ENCODE results near the gene IGSF10.

IGSF10 gene

DNA sequence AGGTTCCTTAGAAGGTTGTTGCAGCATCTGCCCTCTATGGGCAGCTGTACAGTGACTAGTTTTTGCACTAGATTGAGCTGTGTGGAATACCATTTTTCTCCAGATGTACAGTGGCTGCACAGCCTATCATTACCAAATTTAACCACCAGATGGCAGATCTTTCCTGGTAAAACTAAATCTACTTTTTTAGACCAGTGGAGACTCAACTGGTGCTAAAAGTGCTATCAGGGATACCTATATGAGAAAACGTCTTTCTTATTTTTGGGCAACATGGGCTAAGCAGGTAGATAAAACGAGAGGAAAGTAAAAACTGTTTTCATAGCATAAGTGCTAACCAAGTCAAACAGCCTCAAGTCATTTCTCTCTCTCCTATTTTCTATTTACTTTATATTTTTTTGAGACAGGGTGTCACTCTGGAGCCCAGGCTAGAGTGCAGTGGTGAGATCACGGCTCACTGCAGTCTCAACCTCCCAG lies 21.2 kb downstream of the IGSF10 start:
- no peaks in the 10 kb centered on the region for H3K36me3 ChIP-seq (ENCODE audit: control insufficient read depth in 1 of 2, insufficient read depth in 2 of 2, low read length in 2 of 2)
- H3K4me1 ChIP-seq (ENCODE audit: control insufficient read depth in 1 of 2, insufficient read depth in 2 of 2, low read length in 2 of 2): no peaks in the 10 kb centered on the region
- no peaks in the 10 kb centered on the region for H3K9me3 ChIP-seq (ENCODE audit: control insufficient read depth in 1 of 2, low read length in 2 of 2)
- H3K4me3 ChIP-seq (ENCODE audit: low read depth in 1 of 2, low read length in 2 of 2): no peak overlapping the region
- H3K27ac ChIP-seq (ENCODE audit: low read depth, low read length): no peak overlapping the region
- no peak overlapping the region for H3K9ac ChIP-seq (ENCODE audit: low read depth in 1 of 2, low read length in 2 of 2)
- H3K27me3 ChIP-seq (ENCODE audit: control insufficient read depth in 1 of 2, insufficient read depth in 2 of 2, low read length in 2 of 2): no peaks in the 10 kb centered on the region

GRCh38 chr3:151437906-151438305 lies 23.0 kb downstream of the IGSF10 start:
- no peaks in the 10 kb centered on the region for H3K4me1 ChIP-seq (ENCODE audit: control insufficient read depth in 1 of 2, insufficient read depth in 2 of 2, low read length in 2 of 2)
- no peak overlapping the region for H3K9ac ChIP-seq (ENCODE audit: low read depth in 1 of 2, low read length in 2 of 2)
- H3K36me3 ChIP-seq (ENCODE audit: control insufficient read depth in 1 of 2, insufficient read depth in 2 of 2, low read length in 2 of 2): no peaks in the 10 kb centered on the region
- H3K27ac ChIP-seq (ENCODE audit: low read depth, low read length): no peak overlapping the region
- H3K4me3 ChIP-seq (ENCODE audit: low read depth in 1 of 2, low read length in 2 of 2): no peak overlapping the region
- no peaks in the 10 kb centered on the region for H3K27me3 ChIP-seq (ENCODE audit: control insufficient read depth in 1 of 2, insufficient read depth in 2 of 2, low read length in 2 of 2)
- no peaks in the 10 kb centered on the region for H3K9me3 ChIP-seq (ENCODE audit: control insufficient read depth in 1 of 2, low read length in 2 of 2)

- no peaks in the 10 kb centered on the region for H3K36me3 ChIP-seq (ENCODE audit: control insufficient read depth in 1 of 2, insufficient read depth in 2 of 2, low read length in 2 of 2)
- no peak overlapping the region for H3K4me3 ChIP-seq (ENCODE audit: low read depth in 1 of 2, low read length in 2 of 2)
- H3K9ac ChIP-seq (ENCODE audit: low read depth in 1 of 2, low read length in 2 of 2): no peak overlapping the region
- H3K9me3 ChIP-seq (ENCODE audit: control insufficient read depth in 1 of 2, low read length in 2 of 2): no peaks in the 10 kb centered on the region
- no peaks in the 10 kb centered on the region for H3K27me3 ChIP-seq (ENCODE audit: control insufficient read depth in 1 of 2, insufficient read depth in 2 of 2, low read length in 2 of 2)
- no peak overlapping the region for H3K27ac ChIP-seq (ENCODE audit: low read depth, low read length)
- H3K4me1 ChIP-seq (ENCODE audit: control insufficient read depth in 1 of 2, insufficient read depth in 2 of 2, low read length in 2 of 2): no peaks in the 10 kb centered on the region
These were observed 24.0 kb downstream of the IGSF10 start for GRCh38 chr3:151436675-151437446.

- Histone ChIP-seq H3K27me3 (ENCODE audit: control insufficient read depth in 1 of 2, insufficient read depth in 2 of 2, low read length in 2 of 2) (no peaks in the 10 kb centered on the region), H3K4me3 (ENCODE audit: low read depth in 1 of 2, low read length in 2 of 2) (no peak overlapping the region), H3K9ac (ENCODE audit: low read depth in 1 of 2, low read length in 2 of 2) (no peak overlapping the region), H3K9me3 (ENCODE audit: control insufficient read depth in 1 of 2, low read length in 2 of 2) (no peaks in the 10 kb centered on the region), H3K27ac (ENCODE audit: low read depth, low read length) (no peak overlapping the region), H3K36me3 (ENCODE audit: control insufficient read depth in 1 of 2, insufficient read depth in 2 of 2, low read length in 2 of 2) (no peaks in the 10 kb centered on the region), H3K4me1 (ENCODE audit: control insufficient read depth in 1 of 2, insufficient read depth in 2 of 2, low read length in 2 of 2) (no peaks in the 10 kb centered on the region)
These were observed 26.5 kb downstream of the IGSF10 start for GRCh38 chr3:151434151-151434890.

- Histone ChIP-seq H3K36me3 (ENCODE audit: control insufficient read depth in 1 of 2, insufficient read depth in 2 of 2, low read length in 2 of 2) (no peaks in the 10 kb centered on the region), H3K4me3 (ENCODE audit: low read depth in 1 of 2, low read length in 2 of 2) (no peak overlapping the region), H3K4me1 (ENCODE audit: control insufficient read depth in 1 of 2, insufficient read depth in 2 of 2, low read length in 2 of 2) (no peaks in the 10 kb centered on the region), H3K9ac (ENCODE audit: low read depth in 1 of 2, low read length in 2 of 2) (no peak overlapping the region), H3K27me3 (ENCODE audit: control insufficient read depth in 1 of 2, insufficient read depth in 2 of 2, low read length in 2 of 2) (no peaks in the 10 kb centered on the region), H3K27ac (ENCODE audit: low read depth, low read length) (no peak overlapping the region), H3K9me3 (ENCODE audit: control insufficient read depth in 1 of 2, low read length in 2 of 2) (no peaks in the 10 kb centered on the region)
These were observed 28.1 kb downstream of the IGSF10 start for GRCh38 chr3:151432616-151433372.

- Histone ChIP-seq H3K9ac (ENCODE audit: low read depth in 1 of 2, low read length in 2 of 2) (no peak overlapping the region), H3K4me3 (ENCODE audit: low read depth in 1 of 2, low read length in 2 of 2) (no peak overlapping the region), H3K9me3 (ENCODE audit: control insufficient read depth in 1 of 2, low read length in 2 of 2) (no peaks in the 10 kb centered on the region), H3K27me3 (ENCODE audit: control insufficient read depth in 1 of 2, insufficient read depth in 2 of 2, low read length in 2 of 2) (no peaks in the 10 kb centered on the region), H3K36me3 (ENCODE audit: control insufficient read depth in 1 of 2, insufficient read depth in 2 of 2, low read length in 2 of 2) (no peaks in the 10 kb centered on the region), H3K4me1 (ENCODE audit: control insufficient read depth in 1 of 2, insufficient read depth in 2 of 2, low read length in 2 of 2) (no peaks in the 10 kb centered on the region), H3K27ac (ENCODE audit: low read depth, low read length) (no peak overlapping the region)
These were observed 28.9 kb downstream of the IGSF10 start for GRCh38 chr3:151431940-151432339.

DNA sequence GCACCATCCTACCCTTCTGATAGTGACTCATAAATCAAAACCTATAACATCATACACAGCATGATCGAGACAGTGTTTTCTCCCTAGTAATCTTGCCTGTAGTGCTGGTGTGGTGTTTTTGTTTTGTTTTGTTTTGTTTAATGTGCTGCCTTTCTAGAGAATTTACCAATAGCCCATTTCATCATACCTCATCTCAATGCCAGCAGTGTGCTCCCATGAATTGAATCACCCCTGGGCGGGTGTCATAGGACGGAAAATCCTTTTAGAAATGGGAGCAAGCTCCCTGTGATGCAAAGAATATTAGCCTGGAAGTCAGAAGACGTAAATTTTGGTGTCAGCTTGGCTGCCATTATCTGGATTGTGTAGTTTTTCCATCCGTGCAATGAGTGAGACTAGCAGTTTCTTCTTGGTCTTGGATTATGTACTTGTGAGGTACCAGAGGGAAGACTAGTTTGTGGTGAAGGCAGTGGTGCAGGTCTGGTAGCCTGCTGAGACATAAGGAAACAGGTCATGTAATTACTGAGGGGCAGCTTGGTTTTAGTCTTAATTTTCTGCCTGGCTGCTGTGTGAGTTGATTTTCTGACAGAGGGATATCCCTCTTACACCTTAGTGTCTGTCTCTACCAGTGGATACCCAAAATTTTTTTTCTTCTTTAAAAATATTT lies 29.9 kb downstream of the IGSF10 start:
- no peaks in the 10 kb centered on the region for H3K36me3 ChIP-seq (ENCODE audit: control insufficient read depth in 1 of 2, insufficient read depth in 2 of 2, low read length in 2 of 2)
- H3K9me3 ChIP-seq (ENCODE audit: control insufficient read depth in 1 of 2, low read length in 2 of 2): no peaks in the 10 kb centered on the region
- no peak overlapping the region for H3K4me3 ChIP-seq (ENCODE audit: low read depth in 1 of 2, low read length in 2 of 2)
- no peak overlapping the region for H3K9ac ChIP-seq (ENCODE audit: low read depth in 1 of 2, low read length in 2 of 2)
- H3K27me3 ChIP-seq (ENCODE audit: control insufficient read depth in 1 of 2, insufficient read depth in 2 of 2, low read length in 2 of 2): no peaks in the 10 kb centered on the region
- no peaks in the 10 kb centered on the region for H3K4me1 ChIP-seq (ENCODE audit: control insufficient read depth in 1 of 2, insufficient read depth in 2 of 2, low read length in 2 of 2)
- H3K27ac ChIP-seq (ENCODE audit: low read depth, low read length): no peak overlapping the region

- no peak overlapping the region for H3K9ac ChIP-seq (ENCODE audit: low read depth in 1 of 2, low read length in 2 of 2)
- no peaks in the 10 kb centered on the region for H3K36me3 ChIP-seq (ENCODE audit: control insufficient read depth in 1 of 2, insufficient read depth in 2 of 2, low read length in 2 of 2)
- H3K9me3 ChIP-seq (ENCODE audit: control insufficient read depth in 1 of 2, low read length in 2 of 2): no peaks in the 10 kb centered on the region
- no peaks in the 10 kb centered on the region for H3K27me3 ChIP-seq (ENCODE audit: control insufficient read depth in 1 of 2, insufficient read depth in 2 of 2, low read length in 2 of 2)
- no peaks in the 10 kb centered on the region for H3K4me1 ChIP-seq (ENCODE audit: control insufficient read depth in 1 of 2, insufficient read depth in 2 of 2, low read length in 2 of 2)
- H3K27ac ChIP-seq (ENCODE audit: low read depth, low read length): no peak overlapping the region
- H3K4me3 ChIP-seq (ENCODE audit: low read depth in 1 of 2, low read length in 2 of 2): no peak overlapping the region
These were observed 32.5 kb downstream of the IGSF10 start for GRCh38 chr3:151428386-151428785.

DNA sequence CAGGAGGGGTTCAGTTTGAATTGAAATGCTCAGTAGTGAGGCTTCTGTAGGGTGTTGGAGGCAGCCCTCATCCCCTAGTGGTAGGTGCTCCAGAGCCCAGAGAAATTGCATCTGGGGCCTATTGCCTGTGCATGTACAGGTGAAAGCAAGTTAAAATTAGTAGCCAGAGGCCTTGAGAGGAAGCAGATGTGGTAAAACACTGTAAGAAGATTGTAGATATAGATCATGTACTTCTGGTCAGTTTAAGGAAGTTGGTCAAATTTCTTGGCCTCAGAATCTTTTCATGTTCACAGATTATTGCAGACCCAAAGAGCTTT lies 34.6 kb downstream of the IGSF10 start:
- Histone ChIP-seq H3K27me3 (ENCODE audit: control insufficient read depth in 1 of 2, insufficient read depth in 2 of 2, low read length in 2 of 2) (no peaks in the 10 kb centered on the region), H3K9ac (ENCODE audit: low read depth in 1 of 2, low read length in 2 of 2) (no peak overlapping the region), H3K27ac (ENCODE audit: low read depth, low read length) (no peak overlapping the region)

More for the DNA sequence above, 34.6 kb downstream of the IGSF10 start:
- H3K4me3 ChIP-seq (ENCODE audit: low read depth in 1 of 2, low read length in 2 of 2): no peak overlapping the region
- H3K4me1 ChIP-seq (ENCODE audit: control insufficient read depth in 1 of 2, insufficient read depth in 2 of 2, low read length in 2 of 2): no peaks in the 10 kb centered on the region
- H3K36me3 ChIP-seq (ENCODE audit: control insufficient read depth in 1 of 2, insufficient read depth in 2 of 2, low read length in 2 of 2): no peaks in the 10 kb centered on the region
- H3K9me3 ChIP-seq (ENCODE audit: control insufficient read depth in 1 of 2, low read length in 2 of 2): no peaks in the 10 kb centered on the region

Measured in duodenal mucosa (tissue), 2 donors.